Measurements from ENCODE around the gene OSM. TPM values are rescaled to one million over a fixed set of nuclear protein-coding genes. Genes with fewer than 3 reads are reported as not detected.
"Not testable (repeated sequence)": the region's sequence is repeated elsewhere in the genome, so short reads cannot be mapped to it uniquely, and the experiment has no call there.

OSM gene
- polyA plus RNA-seq, 12 donors = 0.13 to 1.2 (median 0.36) TPM; not detected in 4

DNA sequence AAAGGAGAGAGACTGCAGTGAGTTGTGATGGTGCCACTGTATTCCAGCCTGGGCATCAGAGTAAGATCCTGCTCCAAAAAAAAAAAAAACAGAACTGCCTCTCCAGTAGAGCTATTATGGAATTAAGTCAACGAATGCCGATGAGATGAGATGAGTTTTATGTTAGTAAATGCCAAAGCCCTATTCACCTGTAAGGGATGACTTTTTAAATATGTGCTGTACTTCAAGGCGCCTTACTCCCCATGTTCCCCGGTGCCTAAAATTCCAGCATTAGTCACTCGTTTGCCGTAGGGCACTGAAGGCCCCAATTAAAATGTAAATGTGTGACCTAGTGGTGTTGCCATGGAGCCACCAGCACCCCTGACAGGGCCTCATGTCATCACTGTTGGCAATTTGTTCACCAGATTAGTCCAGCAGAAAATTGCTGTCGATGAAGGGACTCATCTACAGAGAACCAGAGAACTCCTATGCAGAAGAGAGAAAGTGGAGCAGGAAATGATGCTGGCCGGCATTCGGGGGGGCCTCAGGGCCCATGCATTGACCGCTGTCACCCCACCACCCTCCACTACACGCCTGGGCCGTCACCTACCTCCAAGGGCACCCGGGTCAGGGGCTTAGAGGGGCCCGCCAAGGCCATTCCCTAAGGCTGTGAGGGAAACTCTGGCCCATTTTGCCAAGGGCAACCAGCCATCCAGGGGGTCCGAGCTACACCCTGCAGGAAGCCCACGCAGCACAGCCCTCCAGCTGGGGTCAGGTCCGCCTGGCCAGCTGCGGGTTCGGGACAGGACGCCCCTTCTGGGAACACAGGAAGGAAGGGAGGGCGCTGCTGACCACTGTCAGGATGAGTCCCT is 37.9 kb downstream of the OSM start:
- no peak for DNase-seq

GRCh38 chr22:30227438-30228228 is 39.0 kb downstream of the OSM start:
- DNase-seq = no peak

DNA sequence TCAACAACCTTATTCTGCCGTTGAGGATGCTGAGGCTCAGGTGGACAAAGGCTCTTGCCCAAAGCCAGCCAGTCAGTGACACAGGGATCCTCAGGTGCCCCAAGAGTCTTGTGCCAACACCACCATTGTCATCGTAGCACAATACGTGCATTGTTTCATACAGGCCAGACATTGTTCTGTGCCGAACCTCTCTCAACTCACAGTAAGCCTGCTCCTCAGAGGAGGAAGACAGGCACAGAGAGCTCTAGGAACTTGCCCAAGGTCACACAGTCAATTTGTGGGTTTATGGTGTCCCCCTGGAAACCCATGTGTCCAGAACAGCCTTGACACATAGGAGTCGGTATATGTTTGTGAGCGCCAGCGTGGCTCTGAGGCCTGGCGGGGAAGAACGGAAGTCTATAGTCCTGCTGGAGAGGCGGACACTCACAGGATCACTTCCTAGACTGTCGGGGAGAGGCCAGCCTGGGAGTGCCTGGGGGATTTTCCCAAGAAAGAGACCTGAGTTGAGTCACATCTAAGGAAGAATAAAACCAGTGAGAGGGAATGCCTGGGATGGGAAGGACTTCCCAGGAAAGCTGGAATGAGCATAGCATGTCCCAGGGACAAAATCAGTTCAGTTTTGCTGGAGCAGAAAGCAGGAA is 40.3 kb downstream of the OSM start:
- DNase-seq = no peak

- DNase-seq = no peak
Observed at GRCh38 chr22:30225220-30225927, 41.3 kb downstream of the OSM start.

GRCh38 chr22:30224161-30224857 is 42.3 kb downstream of the OSM start:
- DNase-seq = no peak

GRCh38 chr22:30223303-30223702 is 43.3 kb downstream of the OSM start:
- no peak for DNase-seq

- no peak for DNase-seq
Observed at GRCh38 chr22:30222321-30222720, 44.3 kb downstream of the OSM start.

DNA sequence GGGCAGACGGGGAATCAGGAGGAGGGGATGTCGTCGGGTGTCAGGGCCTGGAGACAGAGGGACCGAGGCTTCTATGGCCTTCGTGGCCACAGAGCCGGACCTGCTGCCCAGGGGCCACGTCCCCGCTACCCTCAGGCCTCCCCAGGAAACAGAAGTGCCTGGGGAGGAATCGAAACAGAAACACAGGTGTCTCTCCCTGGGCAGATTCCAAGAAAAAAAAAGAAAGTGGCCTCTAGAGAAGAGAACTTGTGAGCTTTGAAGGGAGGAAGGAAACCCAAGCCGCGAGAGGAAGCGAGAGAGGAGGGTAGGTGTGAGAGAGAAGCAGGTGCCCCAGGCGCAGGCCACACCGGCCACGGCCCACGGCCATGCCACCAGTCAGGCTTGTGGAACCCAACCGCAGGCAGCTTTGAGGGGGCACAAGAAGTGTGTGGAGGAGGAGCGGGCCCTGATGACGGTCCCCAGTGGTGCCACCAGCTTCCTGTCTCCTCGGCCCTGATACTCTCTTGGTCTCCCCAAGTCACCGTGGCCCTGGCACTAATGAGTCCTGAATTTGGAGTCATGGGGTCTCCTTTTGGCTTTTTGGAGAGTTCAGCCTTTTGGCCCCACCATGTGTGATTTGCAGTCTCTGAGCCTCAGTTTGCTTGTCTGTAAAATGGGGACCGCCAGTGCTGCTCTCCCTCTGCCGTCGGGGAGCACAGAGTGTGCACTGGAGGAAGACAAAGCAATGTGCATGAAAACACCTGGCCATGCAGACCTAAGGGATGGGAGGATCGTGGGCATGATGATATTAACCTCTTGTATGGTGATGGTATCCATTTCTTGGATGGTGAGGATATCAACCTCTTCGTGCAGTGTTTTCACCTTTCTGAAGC is 45.3 kb downstream of the OSM start:
- DNase-seq = no peak

DNA sequence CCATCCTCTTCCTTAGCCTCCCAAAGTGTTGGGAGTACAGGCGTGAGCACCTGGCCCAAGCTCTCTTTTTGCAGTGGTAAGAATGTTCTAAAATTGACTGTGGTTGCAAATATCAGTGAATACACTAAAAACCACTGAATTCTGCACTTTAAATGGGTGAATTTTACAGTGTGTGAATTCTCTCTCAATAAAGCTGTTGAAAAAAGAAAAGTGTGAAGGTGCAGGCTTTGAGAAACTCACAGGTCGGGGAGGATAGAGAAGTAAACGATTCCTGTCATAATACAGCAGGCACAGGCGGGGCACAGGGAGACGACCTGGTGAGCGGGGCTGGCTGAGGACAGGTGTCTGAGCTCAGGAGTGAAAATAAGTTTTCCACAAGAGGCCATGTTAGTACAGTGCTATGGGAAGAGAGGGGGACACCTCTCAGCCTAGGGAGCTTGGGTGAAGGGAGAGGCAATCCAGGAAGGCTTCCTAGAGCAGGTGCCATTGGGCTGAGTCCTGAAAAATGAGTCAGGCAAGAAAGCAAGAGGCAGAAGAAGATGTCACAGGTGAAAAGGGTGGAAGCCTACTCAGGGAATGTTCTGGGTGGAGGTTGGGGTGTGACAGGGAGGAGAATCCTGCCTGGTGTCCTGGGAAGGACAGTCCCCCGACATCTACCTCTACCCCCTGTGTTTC is 46.2 kb downstream of the OSM start:
- no peak for DNase-seq

- no peak for DNase-seq
Observed at GRCh38 chr22:30219668-30220278, 46.9 kb downstream of the OSM start.

DNA sequence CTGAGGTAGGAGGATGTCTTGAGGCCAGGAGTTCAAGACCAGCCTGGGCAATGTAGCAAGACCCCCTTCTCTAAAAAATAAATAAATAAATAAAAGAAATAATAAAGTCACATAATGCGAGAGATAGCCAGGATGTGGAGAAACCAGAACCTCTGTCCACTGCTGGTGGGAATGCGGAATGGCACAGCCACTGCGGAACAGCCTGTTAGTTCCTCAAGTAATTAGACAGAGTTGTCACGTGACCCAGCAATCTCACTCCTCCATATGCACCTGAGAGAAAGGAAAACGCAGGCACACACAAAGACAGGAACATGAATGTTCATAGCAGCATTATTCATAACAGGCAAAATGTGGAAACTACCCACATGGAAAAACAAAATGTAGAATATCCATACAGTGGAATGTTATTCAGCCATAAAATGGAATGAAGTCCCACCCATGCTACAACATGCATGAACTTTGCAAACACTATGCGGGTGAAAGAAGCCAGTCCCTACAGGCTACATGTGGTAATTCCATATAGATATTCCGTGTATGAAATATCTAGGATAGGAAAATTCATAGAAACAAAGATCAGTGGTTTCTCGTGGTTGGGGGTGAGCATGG is 47.5 kb downstream of the OSM start:
- no peak for DNase-seq

- DNase-seq = no peak
Observed at GRCh38 chr22:30217698-30218560, 48.7 kb downstream of the OSM start.

DNA sequence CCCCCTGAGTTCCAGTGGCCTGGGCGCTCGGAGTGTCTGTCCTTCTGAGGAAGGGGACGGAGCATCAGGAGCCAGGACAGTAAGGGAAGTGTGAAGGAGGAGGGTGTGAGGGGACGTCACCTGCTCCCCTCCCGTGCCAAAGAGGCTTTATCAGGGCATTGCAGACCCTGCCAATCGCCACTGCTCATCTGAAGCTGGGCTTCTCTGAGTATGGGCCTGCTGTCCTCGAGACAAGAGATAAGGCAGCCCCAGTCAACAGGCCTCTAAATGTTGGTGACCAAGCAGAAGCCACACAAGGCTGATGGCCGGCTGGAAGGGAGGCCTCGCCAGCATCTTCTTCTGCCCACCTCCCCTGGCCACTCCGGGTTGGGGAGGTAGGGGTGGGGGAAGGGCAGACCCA is 49.9 kb downstream of the OSM start:
- no peak for DNase-seq

GRCh38 chr22:30216272-30216671 is 50.4 kb downstream of the OSM start:
- DNase-seq = not testable (repeated sequence)

GRCh38 chr22:30214703-30215407 is 51.8 kb downstream of the OSM start:
- no peak for DNase-seq

GRCh38 chr22:30212996-30213441 is 53.6 kb downstream of the OSM start:
- DNase-seq = no peak

Data from muscle of arm (tissue), 12 donors.